Kidney epithelial cell (primary cell): ENCODE data around the gene MLXIPL. TPM values are rescaled to one million over a fixed set of nuclear protein-coding genes. Genes with fewer than 3 reads are reported as not detected.
A peak's percentile ranks its signal among the peaks of the same experiment; 100 is the strongest.
"Not testable (repeated sequence)": the region's sequence is repeated elsewhere in the genome, so short reads cannot be mapped to it uniquely, and the experiment has no call there.

Source experiments
- DNase-seq: peaks from one replicate; pipeline ENCODE4 v3.0.0-alpha.2; 2010; ENCODE audit warnings: low read depth
- H3K27me3 ChIP-seq: 2 replicates; pipeline ENCODE4 v1.6.0; 2011; ENCODE audit warnings: low read length; ENCODE audit not compliant: control insufficient read depth, insufficient read depth
- H3K36me3 ChIP-seq: 2 replicates; pipeline ENCODE4 v1.5.1; 2011; ENCODE audit warnings: low read length; ENCODE audit not compliant: control insufficient read depth, insufficient read depth
- H3K4me3 ChIP-seq: 2 replicates; pipeline ENCODE4 v1.5.1; 2011; ENCODE audit warnings: low read depth, mild to moderate bottlenecking, control low read depth, low read length
- total RNA-seq: library from RNA; depleted of rRNA; stranded (reverse); fragments of >200 nt; gene quantifications from 2 replicates; pipeline ENCODE4 v1.2.3, GENCODE V29; 2015
- TF ChIP-seq, protein P1 (sequence below): IDR thresholded peaks from 2 replicates; pipeline ENCODE4 v1.5.1; 2011; ENCODE audit warnings: mild to moderate bottlenecking, moderate library complexity, low read length, control low read depth, inconsistent platforms; ENCODE audit not compliant: insufficient read depth, poor library complexity, severe bottlenecking

MLXIPL gene
- total RNA-seq, 1 donor from 2014 or later = 0.04 TPM

GRCh38 chr7:73668886-73669230 lies 44.5 kb upstream of the MLXIPL start:
- no peak for DNase-seq
- Histone ChIP-seq H3K4me3 (peak overlapping the region; percentile 62), H3K36me3 (no peaks in the 10 kb centered on the region), H3K27me3 (no peaks in the 10 kb centered on the region)
- TF ChIP-seq, protein P1, sequence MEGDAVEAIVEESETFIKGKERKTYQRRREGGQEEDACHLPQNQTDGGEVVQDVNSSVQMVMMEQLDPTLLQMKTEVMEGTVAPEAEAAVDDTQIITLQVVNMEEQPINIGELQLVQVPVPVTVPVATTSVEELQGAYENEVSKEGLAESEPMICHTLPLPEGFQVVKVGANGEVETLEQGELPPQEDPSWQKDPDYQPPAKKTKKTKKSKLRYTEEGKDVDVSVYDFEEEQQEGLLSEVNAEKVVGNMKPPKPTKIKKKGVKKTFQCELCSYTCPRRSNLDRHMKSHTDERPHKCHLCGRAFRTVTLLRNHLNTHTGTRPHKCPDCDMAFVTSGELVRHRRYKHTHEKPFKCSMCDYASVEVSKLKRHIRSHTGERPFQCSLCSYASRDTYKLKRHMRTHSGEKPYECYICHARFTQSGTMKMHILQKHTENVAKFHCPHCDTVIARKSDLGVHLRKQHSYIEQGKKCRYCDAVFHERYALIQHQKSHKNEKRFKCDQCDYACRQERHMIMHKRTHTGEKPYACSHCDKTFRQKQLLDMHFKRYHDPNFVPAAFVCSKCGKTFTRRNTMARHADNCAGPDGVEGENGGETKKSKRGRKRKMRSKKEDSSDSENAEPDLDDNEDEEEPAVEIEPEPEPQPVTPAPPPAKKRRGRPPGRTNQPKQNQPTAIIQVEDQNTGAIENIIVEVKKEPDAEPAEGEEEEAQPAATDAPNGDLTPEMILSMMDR = no peak

DNA sequence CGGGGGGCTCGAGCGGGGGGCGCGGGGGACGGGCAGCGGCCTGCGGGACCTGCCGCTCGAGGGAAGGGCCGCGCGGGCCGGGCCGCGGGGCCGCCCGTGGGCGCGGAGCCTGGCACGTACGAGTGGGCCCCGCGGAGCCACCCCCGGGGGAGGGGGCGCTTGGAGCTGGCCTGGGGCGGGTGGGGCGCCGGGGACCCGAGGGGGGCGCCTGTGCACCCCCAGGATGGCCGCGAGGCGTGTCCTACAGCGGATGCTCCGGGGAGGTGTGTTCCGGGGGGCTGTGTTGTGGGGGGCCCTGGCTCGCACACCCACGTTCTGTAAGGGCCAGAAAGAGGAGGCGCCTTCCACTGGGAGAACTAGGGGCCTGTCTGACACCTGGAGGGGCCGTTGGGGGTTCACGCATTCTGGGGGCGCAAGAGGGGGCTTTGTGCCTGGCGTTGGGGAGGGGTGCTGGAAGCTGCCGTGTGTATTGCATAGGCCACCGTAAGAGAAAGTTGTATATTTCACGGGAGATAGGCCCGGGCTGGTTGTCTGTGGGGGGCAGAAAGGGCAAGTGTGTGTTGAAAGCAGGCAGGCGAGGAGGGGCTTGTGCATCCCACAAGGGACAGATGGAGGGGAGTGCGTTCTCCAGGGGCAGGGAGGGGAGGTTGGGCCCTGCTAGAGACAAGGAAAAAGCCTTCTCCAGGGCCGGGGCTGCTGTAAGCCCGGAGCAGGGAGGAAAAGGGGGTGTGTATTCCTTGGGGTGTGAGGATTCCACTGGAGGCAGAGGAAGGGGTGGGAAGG lies 44.0 kb upstream of the MLXIPL start:
- H3K36me3 ChIP-seq = no peaks in the 10 kb centered on the region
- peak overlapping the region; percentile 62 for H3K4me3 ChIP-seq
- no peak for DNase-seq
- no peaks in the 10 kb centered on the region for H3K27me3 ChIP-seq
- TF ChIP-seq, protein P1 = no peak

DNA sequence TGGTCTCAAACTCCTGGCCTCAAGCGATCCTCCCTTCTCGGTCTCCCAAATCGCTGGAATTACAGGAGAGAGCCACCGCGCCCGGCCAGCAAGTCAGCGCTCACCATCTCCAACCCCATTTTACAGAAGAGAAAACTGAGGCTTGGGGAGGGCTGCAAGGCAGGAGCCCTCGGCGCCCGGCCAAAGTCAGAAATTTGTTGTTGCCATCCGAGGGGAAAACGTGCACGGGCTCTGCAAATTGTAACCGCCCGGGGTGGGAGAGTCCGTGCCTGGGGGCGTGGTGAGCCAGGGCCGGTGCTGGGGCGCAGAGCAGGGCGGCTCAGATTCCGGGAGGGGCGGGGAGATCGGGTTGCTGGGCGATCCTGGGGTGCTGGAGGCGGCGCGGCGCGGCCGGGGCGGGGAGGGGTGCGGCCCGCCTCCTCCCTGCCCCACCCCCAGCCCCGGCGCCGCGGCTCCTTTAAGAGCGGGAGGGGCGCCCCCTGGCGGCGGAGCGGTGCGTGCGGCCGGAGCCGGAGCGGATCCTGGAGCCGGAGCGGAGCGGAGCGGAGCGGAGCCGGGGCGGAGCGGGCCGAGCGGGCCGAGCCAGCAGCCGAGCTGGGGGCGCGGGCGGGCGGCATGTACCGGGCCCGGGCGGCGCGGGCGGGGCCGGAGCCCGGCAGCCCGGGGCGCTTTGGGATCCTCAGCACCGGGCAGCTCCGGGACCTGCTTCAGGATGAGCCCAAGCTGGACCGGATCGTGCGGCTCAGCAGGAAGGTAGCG lies 43.2 kb upstream of the MLXIPL start, which contains the start of gene VPS37D:
VPS37D (plus strand) TSS at position 488 of the 759 bp plus-strand sequence; CDS start at position 616, 128 bp downstream.
- peak; percentile 14 for DNase-seq
- H3K36me3 ChIP-seq = no peaks in the 10 kb centered on the region
- H3K27me3 ChIP-seq = no peaks in the 10 kb centered on the region
- peak within 1 kb of the TSS; percentile 62 for H3K4me3 ChIP-seq
- TF ChIP-seq, protein P1 = peak; percentile 34

DNA sequence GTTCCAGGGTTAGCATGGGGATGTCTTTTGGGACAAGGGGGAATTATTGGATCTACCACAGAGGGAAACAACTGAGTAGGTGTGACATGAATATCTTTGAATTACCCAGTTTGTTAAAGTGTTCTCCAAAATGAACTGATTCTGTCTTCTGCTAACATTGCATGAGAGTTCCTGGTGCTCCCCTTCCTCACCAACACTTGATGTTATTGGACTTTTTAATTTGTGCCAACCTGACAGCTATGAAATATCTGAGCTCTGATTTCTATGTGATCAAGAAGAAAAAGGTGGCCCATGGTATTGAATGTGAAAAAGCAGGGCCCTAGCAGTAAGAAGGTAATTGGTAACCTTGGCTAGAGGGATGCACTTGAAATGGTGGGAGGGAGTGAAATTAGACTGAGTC lies 38.7 kb upstream of the MLXIPL start:
- TF ChIP-seq, protein P1 = no peak
- no peaks in the 10 kb centered on the region for H3K36me3 ChIP-seq
- DNase-seq = no peak
- no peaks in the 10 kb centered on the region for H3K27me3 ChIP-seq
- no peak overlapping the region for H3K4me3 ChIP-seq

DNA sequence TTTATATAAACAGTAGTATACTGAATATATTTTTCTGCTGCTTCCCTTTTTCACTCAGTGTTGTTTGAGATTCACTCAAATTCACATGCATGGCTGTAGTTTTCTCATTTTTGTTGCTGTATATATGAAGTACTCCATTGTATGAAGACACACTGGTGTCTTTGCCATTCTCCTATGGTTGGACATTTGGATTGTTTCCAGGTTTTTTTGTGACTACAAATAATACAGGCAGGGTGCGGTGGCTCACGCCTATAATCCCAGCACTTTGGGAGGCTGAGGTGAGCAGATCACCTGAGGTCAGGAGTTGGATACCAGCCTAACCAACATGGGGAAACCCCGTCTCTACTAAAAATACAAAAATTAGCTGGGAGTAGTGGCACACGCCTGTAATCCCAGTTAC lies 36.3 kb upstream of the MLXIPL start:
- H3K27me3 ChIP-seq, H3K4me3 ChIP-seq, DNase-seq, H3K36me3 ChIP-seq: not testable (repeated sequence)

GRCh38 chr7:73659983-73660382 lies 35.7 kb upstream of the MLXIPL start:
- no peak overlapping the region for H3K4me3 ChIP-seq
- no peak for DNase-seq
- H3K27me3 ChIP-seq = no peaks in the 10 kb centered on the region
- TF ChIP-seq, protein P1 = no peak
- H3K36me3 ChIP-seq = no peaks in the 10 kb centered on the region

DNA sequence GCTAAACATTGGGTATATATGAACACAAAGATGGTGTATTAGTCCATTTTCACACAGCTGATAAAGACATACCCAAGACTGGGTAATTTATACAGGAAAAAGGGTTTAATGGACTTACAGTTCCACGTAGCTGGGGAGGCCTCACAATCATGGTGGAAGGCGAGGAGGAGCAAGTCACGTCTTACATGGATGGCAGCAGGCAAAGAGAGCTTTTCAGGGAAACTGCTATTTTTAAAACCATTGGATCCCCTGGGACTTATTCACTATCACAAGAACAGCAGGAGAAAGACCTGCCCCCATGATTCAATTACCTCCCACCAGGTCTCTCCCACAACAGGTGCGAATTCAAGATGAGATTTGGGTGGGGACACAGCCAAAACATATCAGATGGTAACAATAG lies 31.0 kb upstream of the MLXIPL start:
- not testable (repeated sequence) for H3K4me3 ChIP-seq, DNase-seq, H3K36me3 ChIP-seq, H3K27me3 ChIP-seq
